SK-N-SH (cell line): ENCODE measurements around the gene MUC12. TPM values are rescaled to one million over a fixed set of nuclear protein-coding genes. Genes with fewer than 3 reads are reported as not detected.

Experiments used
- CTCF ChIA-PET: fragments of 300-600, 350-600 bp; formaldehyde crosslinking; extraction: SDS; loops from one replicate; lab custom pipeline; 2021; lab: Yijun Ruan, JAX
- POLR2A ChIA-PET: fragments of 350-600 bp; sonication (Branson Sonifier 250); formaldehyde crosslinking; extraction: SDS; loops from one replicate; lab custom pipeline; 2020; ENCODE audit warnings: antibody characterized with exemption, inconsistent platforms; lab: Yijun Ruan, JAX
- DNase-seq: peaks from one replicate; pipeline ENCODE4 v3.0.0; 2012
- H2AFZ ChIP-seq: fragments of 200-600 bp; sonication (generic); 2 replicates; pipeline ENCODE4 v1.8.1; 2016; ENCODE audit warnings: antibody characterized with exemption, mild to moderate bottlenecking, low read depth
- H3F3A ChIP-seq: fragments of 200-600 bp; sonication (generic); replicated peaks from 2 replicates; pipeline ENCODE3; 2016; ENCODE audit warnings: antibody characterized with exemption, mild to moderate bottlenecking; ENCODE audit not compliant: insufficient read depth
- H3K27ac ChIP-seq, 2 experiments: fragments of 200-500 bp in 1 of 2; fragments of 200-600 bp in 1 of 2; sonication (Bioruptor generic) in 1 of 2; sonication (generic), shearing (Covaris generic) in 1 of 2; 2 replicates each; pipeline versions ENCODE4 v1.5.1 to v1.6.1; 2014 to 2016; ENCODE audit warnings: low read depth in 2 of 2, inconsistent platforms in 1 of 2, low read length in 1 of 2, mild to moderate bottlenecking in 1 of 2, mixed read lengths in 1 of 2
- H3K27me3 ChIP-seq: fragments of 200-600 bp; sonication (generic), shearing (Covaris generic); 2 replicates; pipeline ENCODE4 v1.6.1; 2016; ENCODE audit warnings: mixed run types; ENCODE audit not compliant: insufficient read depth
- H3K36me3 ChIP-seq, 2 experiments: fragments of 200-500 bp in 1 of 2; fragments of 200-600 bp in 1 of 2; sonication (Bioruptor generic) in 1 of 2; sonication (generic) in 1 of 2; replicated peaks in 1 of 2; 2 replicates each; pipeline versions ENCODE3 to v1.5.1; 2014 to 2016; ENCODE audit warnings: low read length in 1 of 2, mild to moderate bottlenecking in 1 of 2; ENCODE audit not compliant: insufficient read depth in 2 of 2, control insufficient read depth in 1 of 2
- H3K4me1 ChIP-seq, 2 experiments: fragments of 200-500 bp in 1 of 2; fragments of 200-600 bp in 1 of 2; sonication (Bioruptor generic) in 1 of 2; sonication (generic), shearing (Covaris generic) in 1 of 2; 2 replicates each; pipeline versions ENCODE4 v1.5.1 to v1.6.1; 2014 to 2016; ENCODE audit warnings: low read depth in 1 of 2, low read length in 1 of 2, mixed run types in 1 of 2; ENCODE audit not compliant: insufficient read depth in 2 of 2, control insufficient read depth in 1 of 2
- H3K4me2 ChIP-seq: fragments of 200-600 bp; sonication (generic), shearing (Covaris generic); 2 replicates; pipeline ENCODE4 v1.6.1; 2017; ENCODE audit warnings: mixed run types
- H3K4me3 ChIP-seq, 2 experiments: fragments of 200-500 bp in 1 of 2; fragments of 200-600 bp in 1 of 2; sonication (Bioruptor generic) in 1 of 2; sonication (generic), shearing (Covaris generic) in 1 of 2; 2 replicates each; pipeline versions ENCODE4 v1.5.1 to v1.8.1; 2014 to 2016; ENCODE audit warnings: low read depth in 2 of 2, inconsistent platforms in 1 of 2, low read length in 1 of 2, mild to moderate bottlenecking in 1 of 2, mixed read lengths in 1 of 2, moderate library complexity in 1 of 2
- H3K79me2 ChIP-seq: fragments of 200-600 bp; sonication (generic); 2 replicates; pipeline ENCODE4 v1.8.1; 2017; ENCODE audit warnings: mild to moderate bottlenecking; ENCODE audit not compliant: insufficient read depth
- H3K9ac ChIP-seq: fragments of 200-600 bp; sonication (generic); 2 replicates; pipeline ENCODE4 v1.6.1; 2017; ENCODE audit warnings: mixed run types
- H3K9me2 ChIP-seq: fragments of 200-600 bp; sonication (generic); 2 replicates; pipeline ENCODE4 v1.6.1; 2017; ENCODE audit warnings: mixed run types
- H3K9me3 ChIP-seq: fragments of 200-600 bp; sonication (generic); 2 replicates; pipeline ENCODE4 v1.6.1; 2017; ENCODE audit warnings: mixed run types, mild to moderate bottlenecking, moderate library complexity
- H4K20me1 ChIP-seq: fragments of 200-600 bp; sonication (generic); 2 replicates; pipeline ENCODE4 v1.6.1; 2017; ENCODE audit warnings: mild to moderate bottlenecking, mixed run types; ENCODE audit not compliant: insufficient read depth
- CHD2 ChIP-seq: fragments of 150-350 bp; IDR thresholded peaks from 2 replicates; pipeline ENCODE4 v1.6.1; 2018; ENCODE audit warnings: low read length; ENCODE audit not compliant: partially characterized antibody
- EP300 ChIP-seq, 2 experiments: IDR thresholded peaks; 2 replicates each; pipeline versions ENCODE4 v1.4.0 to v1.6.1; 2012; ENCODE audit warnings: borderline replicate concordance in 1 of 2, low read depth in 1 of 2, low read length in 1 of 2
- EZH2phosphoT487 ChIP-seq: fragments of 200-600 bp; sonication (generic); IDR thresholded peaks from 2 replicates; pipeline ENCODE4 v1.6.1; 2017; ENCODE audit warnings: low read depth, mixed run types, mild to moderate bottlenecking, antibody characterized with exemption, moderate library complexity, borderline replicate concordance
- JUND ChIP-seq: IDR thresholded peaks from 2 replicates; pipeline ENCODE4 v1.4.0; 2012
- NRF1 ChIP-seq: IDR thresholded peaks from 2 replicates; pipeline ENCODE4 v1.6.1; 2012; ENCODE audit warnings: low read depth, mild to moderate bottlenecking, low read length
- POLR2AphosphoS5 ChIP-seq: IDR thresholded peaks from 2 replicates; pipeline ENCODE4 v1.6.1; 2012; ENCODE audit warnings: low read depth, low read length
- RAD21 ChIP-seq: IDR thresholded peaks from 2 replicates; pipeline ENCODE4 v1.6.1; 2012; ENCODE audit warnings: mild to moderate bottlenecking, low read length
- RCOR1 ChIP-seq: fragments of 150-350 bp; IDR thresholded peaks from 2 replicates; pipeline ENCODE4 v1.6.1; 2017; ENCODE audit warnings: antibody characterized with exemption, low read length
- TAF1 ChIP-seq: IDR thresholded peaks from 2 replicates; pipeline ENCODE4 v1.6.1; 2012; ENCODE audit warnings: low read depth, mild to moderate bottlenecking, low read length, moderate library complexity, borderline replicate concordance
- TCF12 ChIP-seq: IDR thresholded peaks from 2 replicates; pipeline ENCODE4 v1.4.0; 2012
- TEAD4 ChIP-seq: IDR thresholded peaks from 2 replicates; pipeline ENCODE4 v1.4.0; 2012; ENCODE audit warnings: mild to moderate bottlenecking, borderline replicate concordance; ENCODE audit not compliant: insufficient read depth
- WGBS: methylation state at CpG from one replicate; pipeline ENCODE4 v1.1.6; 2017; ENCODE audit warnings: low lambda C conversion rate; 5-methylcytosine and 5-hydroxymethylcytosine counted together
- polyA plus RNA-seq, 3 experiments: library from polyadenylated mRNA; depleted of rRNA; stranded (reverse); fragments of >200 nt; gene quantifications; 2 replicates each; pipeline ENCODE4 v1.2.3, GENCODE V29; 2012
- TF ChIP-seq, protein P1 (sequence below): IDR thresholded peaks from 2 replicates; pipeline ENCODE4 v1.4.0; 2012; ENCODE audit warnings: low read depth, borderline replicate concordance
- TF ChIP-seq, protein P2 (sequence below): fragments of 150-350 bp; IDR thresholded peaks from 2 replicates; pipeline ENCODE4 v1.6.1; 2016; ENCODE audit warnings: mild to moderate bottlenecking, low read depth, low read length
- TF ChIP-seq, protein P3 (sequence below): IDR thresholded peaks from 2 replicates; pipeline ENCODE4; 2012
- TF ChIP-seq, protein P4 (sequence below): IDR thresholded peaks from 2 replicates; pipeline ENCODE4 v1.4.0; 2012; ENCODE audit warnings: low read depth
- TF ChIP-seq, protein P5 (sequence below): fragments of 150-350 bp; IDR thresholded peaks from 2 replicates; pipeline ENCODE4 v1.6.1; 2017; ENCODE audit warnings: antibody characterized with exemption, low read length, low read depth, borderline replicate concordance

The MUC12 gene
- polyA plus RNA-seq, 1 of the 3 experiments (the other 2 are of a cell fraction) = not detected

DNA sequence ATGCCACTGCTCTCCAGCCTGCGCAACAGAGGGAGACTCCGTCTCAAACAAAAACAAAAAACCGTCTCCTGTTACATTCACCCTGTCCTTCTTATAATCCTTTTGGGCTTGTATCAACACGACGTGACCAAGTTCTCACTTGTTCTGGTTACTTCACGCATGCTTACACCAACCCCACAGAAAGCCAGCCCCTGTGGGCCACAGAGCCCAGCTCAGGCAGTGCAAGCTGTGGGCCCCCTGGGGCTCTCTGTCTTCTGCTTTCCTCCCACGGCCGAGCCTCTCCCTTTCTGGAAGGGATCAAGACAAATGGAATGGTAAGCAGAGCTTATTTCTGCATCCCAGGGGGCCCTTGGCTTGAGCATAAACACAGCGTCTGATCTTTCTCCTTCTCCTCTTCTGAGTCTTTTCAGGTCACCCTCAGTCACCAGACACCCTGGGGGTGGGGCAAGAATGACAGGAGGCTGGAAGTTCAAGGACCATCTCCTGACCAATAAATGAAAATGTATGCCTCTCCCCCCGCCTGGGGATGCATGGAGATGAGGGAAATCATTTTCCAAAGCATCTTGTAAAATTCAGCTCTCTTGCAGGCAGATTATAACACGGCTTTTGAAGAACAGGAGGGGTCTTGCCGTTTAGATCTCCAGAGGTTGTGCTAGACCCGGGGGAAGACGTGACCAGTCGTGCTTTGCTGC lies 96.9 kb downstream of the MUC12 start:
- Histone ChIP-seq H3K27ac (no peak overlapping the region), H3K36me3 (no peaks in the 10 kb centered on the region), H3K9me2 (no peaks in the 10 kb centered on the region), H3K9ac (no peak overlapping the region), H3K4me1 (no peaks in the 10 kb centered on the region), H3K27me3 (peaks cover 66% of the 10 kb centered on the region), H2AFZ (no peak overlapping the region), H3F3A (no peaks in the 10 kb centered on the region), H3K9me3 (no peaks in the 10 kb centered on the region), H3K4me2 (no peak overlapping the region), H3K4me3 (no peak overlapping the region), H3K79me2 (no peaks in the 10 kb centered on the region), H4K20me1 (no peaks in the 10 kb centered on the region)
- 22% methylated on average over 15 of the region's 15 CpGs for WGBS
- DNase-seq = no peak
- ChIA-PET POLR2A (no interaction called here), CTCF (interaction anchor here (1.0 to 2.8 kb wide), 8 partner anchors 11 to 178 kb away, joined by 3 to 25 read pairs (median 7); partner anchors contain the start of gene ACHE)
- TF ChIP-seq, protein P1, sequence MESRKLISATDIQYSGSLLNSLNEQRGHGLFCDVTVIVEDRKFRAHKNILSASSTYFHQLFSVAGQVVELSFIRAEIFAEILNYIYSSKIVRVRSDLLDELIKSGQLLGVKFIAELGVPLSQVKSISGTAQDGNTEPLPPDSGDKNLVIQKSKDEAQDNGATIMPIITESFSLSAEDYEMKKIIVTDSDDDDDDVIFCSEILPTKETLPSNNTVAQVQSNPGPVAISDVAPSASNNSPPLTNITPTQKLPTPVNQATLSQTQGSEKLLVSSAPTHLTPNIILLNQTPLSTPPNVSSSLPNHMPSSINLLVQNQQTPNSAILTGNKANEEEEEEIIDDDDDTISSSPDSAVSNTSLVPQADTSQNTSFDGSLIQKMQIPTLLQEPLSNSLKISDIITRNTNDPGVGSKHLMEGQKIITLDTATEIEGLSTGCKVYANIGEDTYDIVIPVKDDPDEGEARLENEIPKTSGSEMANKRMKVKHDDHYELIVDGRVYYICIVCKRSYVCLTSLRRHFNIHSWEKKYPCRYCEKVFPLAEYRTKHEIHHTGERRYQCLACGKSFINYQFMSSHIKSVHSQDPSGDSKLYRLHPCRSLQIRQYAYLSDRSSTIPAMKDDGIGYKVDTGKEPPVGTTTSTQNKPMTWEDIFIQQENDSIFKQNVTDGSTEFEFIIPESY = no peak
- TF ChIP-seq CHD2 = no peak
- TF ChIP-seq, protein P2, sequence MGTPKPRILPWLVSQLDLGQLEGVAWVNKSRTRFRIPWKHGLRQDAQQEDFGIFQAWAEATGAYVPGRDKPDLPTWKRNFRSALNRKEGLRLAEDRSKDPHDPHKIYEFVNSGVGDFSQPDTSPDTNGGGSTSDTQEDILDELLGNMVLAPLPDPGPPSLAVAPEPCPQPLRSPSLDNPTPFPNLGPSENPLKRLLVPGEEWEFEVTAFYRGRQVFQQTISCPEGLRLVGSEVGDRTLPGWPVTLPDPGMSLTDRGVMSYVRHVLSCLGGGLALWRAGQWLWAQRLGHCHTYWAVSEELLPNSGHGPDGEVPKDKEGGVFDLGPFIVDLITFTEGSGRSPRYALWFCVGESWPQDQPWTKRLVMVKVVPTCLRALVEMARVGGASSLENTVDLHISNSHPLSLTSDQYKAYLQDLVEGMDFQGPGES = no peak
- no peak for TF ChIP-seq JUND
- TF ChIP-seq, protein P3, sequence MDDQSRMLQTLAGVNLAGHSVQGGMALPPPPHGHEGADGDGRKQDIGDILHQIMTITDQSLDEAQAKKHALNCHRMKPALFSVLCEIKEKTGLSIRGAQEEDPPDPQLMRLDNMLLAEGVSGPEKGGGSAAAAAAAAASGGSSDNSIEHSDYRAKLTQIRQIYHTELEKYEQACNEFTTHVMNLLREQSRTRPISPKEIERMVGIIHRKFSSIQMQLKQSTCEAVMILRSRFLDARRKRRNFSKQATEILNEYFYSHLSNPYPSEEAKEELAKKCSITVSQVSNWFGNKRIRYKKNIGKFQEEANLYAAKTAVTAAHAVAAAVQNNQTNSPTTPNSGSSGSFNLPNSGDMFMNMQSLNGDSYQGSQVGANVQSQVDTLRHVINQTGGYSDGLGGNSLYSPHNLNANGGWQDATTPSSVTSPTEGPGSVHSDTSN = no peak

DNA sequence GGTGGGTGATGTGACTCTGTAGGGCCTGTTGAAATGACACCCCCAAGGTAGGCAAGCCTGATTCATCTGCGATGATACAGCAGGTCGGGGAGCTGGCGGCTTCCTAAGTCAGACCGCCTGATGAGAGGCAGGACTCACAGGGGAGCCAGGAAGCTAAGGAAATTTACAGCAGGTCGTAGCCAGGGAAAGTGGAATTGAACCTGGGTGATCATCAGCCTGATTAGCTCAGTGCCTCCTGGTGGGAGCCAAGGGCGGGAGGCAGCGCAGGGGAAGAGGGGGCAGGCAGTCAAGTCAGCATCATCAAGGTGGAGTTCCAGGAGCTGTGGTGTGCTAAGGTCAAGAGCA lies 97.4 kb downstream of the MUC12 start:
- WGBS = 62% methylated on average over 7 of the region's 7 CpGs

More for the DNA sequence above, 97.4 kb downstream of the MUC12 start:
- CTCF ChIA-PET = interaction anchor here (1.0 to 2.8 kb wide), 7 partner anchors 10 to 173 kb away, joined by 3 to 25 read pairs (median 9); partner anchors contain the start of gene ACHE
- no peak for DNase-seq
- POLR2A ChIA-PET = no interaction called here
- H2AFZ ChIP-seq = no peak overlapping the region
- H3K4me2 ChIP-seq = no peak overlapping the region
- TF ChIP-seq TCF12 = no peak
- TF ChIP-seq, protein P2 = no peak
- no peak for TF ChIP-seq RCOR1
- no peak for TF ChIP-seq RAD21
- TF ChIP-seq NRF1 = no peak
- TF ChIP-seq, protein P3 = no peak
- no peak for TF ChIP-seq POLR2AphosphoS5
- no peak for TF ChIP-seq JUND
- TF ChIP-seq TEAD4 = no peak
- TF ChIP-seq, protein P4, sequence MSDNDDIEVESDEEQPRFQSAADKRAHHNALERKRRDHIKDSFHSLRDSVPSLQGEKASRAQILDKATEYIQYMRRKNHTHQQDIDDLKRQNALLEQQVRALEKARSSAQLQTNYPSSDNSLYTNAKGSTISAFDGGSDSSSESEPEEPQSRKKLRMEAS = no peak
- TF ChIP-seq TAF1 = no peak
- no peak for TF ChIP-seq CHD2
- TF ChIP-seq, protein P5, sequence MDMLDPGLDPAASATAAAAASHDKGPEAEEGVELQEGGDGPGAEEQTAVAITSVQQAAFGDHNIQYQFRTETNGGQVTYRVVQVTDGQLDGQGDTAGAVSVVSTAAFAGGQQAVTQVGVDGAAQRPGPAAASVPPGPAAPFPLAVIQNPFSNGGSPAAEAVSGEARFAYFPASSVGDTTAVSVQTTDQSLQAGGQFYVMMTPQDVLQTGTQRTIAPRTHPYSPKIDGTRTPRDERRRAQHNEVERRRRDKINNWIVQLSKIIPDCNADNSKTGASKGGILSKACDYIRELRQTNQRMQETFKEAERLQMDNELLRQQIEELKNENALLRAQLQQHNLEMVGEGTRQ = no peak
- TF ChIP-seq EP300 (IDR thresholded peaks at IDR 0.05; ENCODE audit: borderline replicate concordance in 1 of 2, low read depth in 1 of 2, low read length in 1 of 2) = no peak
- no peak for TF ChIP-seq EZH2phosphoT487
- no peaks in the 10 kb centered on the region for H3K9me2 ChIP-seq
- peaks cover 66% of the 10 kb centered on the region for H3K27me3 ChIP-seq
- H3K9ac ChIP-seq = no peak overlapping the region
- H3K27ac ChIP-seq = no peak overlapping the region
- H3K36me3 ChIP-seq = no peaks in the 10 kb centered on the region
- no peaks in the 10 kb centered on the region for H4K20me1 ChIP-seq
- no peak overlapping the region for H3K4me3 ChIP-seq
- no peaks in the 10 kb centered on the region for H3F3A ChIP-seq
- no peaks in the 10 kb centered on the region for H3K9me3 ChIP-seq
- H3K4me1 ChIP-seq = no peaks in the 10 kb centered on the region
- H3K79me2 ChIP-seq = no peaks in the 10 kb centered on the region
